NB4 (cell line): ENCODE data around the gene HOMER2.

ENCODE experiments used
- DNase-seq: peaks from one replicate; pipeline ENCODE4 v3.0.0; 2010; ENCODE audit warnings: low read depth
- H3K4me3 ChIP-seq: one replicate; pipeline ENCODE4 v1.5.1; 2011; ENCODE audit warnings: mild to moderate bottlenecking, low read depth, low read length, moderate library complexity
- CTCF ChIP-seq: IDR thresholded peaks from one replicate; pipeline ENCODE4 v1.5.1; 2012; ENCODE audit warnings: low read depth, low read length
- MAX ChIP-seq: IDR thresholded peaks from 2 replicates; pipeline ENCODE4 v1.6.1; 2011; ENCODE audit warnings: low read depth, low read length
- MYC ChIP-seq: IDR thresholded peaks from 2 replicates; pipeline ENCODE4 v1.6.1; 2011; ENCODE audit warnings: low read depth, low read length
- POLR2A ChIP-seq: IDR thresholded peaks from 2 replicates; pipeline ENCODE4 v1.6.1; 2011; ENCODE audit warnings: mild to moderate bottlenecking; ENCODE audit not compliant: insufficient read length; ENCODE audit errors: extremely low read depth

HOMER2 gene

DNA sequence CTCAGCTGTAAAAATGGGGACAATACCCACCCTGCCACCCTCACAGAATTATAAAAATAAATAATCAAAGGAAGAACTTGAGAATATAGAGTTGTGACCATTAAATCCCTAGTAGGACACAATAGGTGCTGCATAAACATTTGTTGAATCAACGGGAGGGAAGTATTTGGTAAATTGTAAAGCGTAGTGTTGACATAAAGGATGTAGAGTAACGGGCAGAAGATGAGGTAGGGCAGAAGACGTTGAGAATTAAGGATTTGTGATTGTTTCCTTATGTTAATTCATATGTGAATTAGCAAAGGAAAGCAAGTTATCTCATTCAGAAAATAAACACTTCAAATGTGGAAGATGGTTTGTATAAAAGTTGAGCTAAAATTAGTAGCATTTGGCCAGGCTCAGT lies 40.6 kb upstream of the HOMER2 start:
- no peak for TF ChIP-seq MYC
- TF ChIP-seq POLR2A, result no peak
- TF ChIP-seq MAX, result no peak
- TF ChIP-seq CTCF, result no peak
- H3K4me3 ChIP-seq, result no peak overlapping the region
- DNase-seq, result no peak

GRCh38 chr15:82992436-82992998 lies 40.0 kb upstream of the HOMER2 start:
- no peak overlapping the region for H3K4me3 ChIP-seq
- no peak for TF ChIP-seq POLR2A
- no peak for TF ChIP-seq MYC
- no peak for TF ChIP-seq CTCF
- TF ChIP-seq MAX, result no peak
- no peak for DNase-seq

GRCh38 chr15:82986442-82986780 lies 33.9 kb upstream of the HOMER2 start:
- TF ChIP-seq POLR2A (no peak), CTCF (no peak), MAX (no peak), MYC (no peak)
- peak; percentile 45 for DNase-seq
- peak overlapping the region; percentile 99 for H3K4me3 ChIP-seq

DNA sequence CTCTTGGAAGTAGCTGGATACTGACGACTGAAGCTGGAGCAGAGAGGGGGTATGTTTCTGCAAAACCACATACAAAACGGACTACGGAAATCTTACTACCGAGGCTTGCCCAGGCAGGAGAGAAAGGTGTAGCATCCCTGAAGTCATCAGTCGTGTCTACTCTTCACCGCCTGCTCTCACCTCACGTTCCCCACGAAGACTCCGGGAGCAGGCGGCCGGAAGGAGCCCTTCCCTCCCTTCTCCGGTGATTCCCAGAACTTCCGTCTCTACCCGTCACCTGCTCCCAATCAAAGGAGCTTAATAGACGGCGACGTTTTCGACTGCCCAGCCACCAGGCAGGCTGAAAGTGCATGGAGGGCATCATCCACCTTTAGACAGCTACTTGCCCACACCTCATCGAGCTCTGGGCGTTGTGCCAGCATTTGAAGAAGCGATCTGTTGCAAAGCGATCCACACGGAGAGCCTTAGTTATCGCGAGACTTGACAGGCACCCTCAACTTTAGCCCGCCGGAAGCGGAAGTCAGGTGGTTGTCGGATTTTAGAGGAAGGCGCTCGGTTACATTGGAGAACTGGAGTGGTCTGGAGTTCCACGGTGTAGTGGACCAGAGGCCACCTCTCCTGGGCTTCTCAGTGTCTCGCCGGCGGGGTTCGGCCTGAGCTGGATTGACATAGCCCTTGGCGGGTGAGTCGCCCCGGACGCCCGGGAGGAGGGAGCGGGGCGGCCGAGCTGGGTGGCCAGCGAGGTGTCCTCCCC lies 33.3 kb upstream of the HOMER2 start, which contains the start of gene RAMAC:
Gene RAMAC (plus strand): TSS at position 523 of the 754 bp plus-strand sequence. CDS start 2,809 bp downstream, outside the sequence.
- H3K4me3 ChIP-seq, result peak within 1 kb of the TSS; percentile 99
- TF ChIP-seq POLR2A (peak; percentile 68), MAX (peak; percentile 42; the same call in 1 of the 2 replicates), CTCF (no peak)
- peak; percentile 96 for DNase-seq

DNA sequence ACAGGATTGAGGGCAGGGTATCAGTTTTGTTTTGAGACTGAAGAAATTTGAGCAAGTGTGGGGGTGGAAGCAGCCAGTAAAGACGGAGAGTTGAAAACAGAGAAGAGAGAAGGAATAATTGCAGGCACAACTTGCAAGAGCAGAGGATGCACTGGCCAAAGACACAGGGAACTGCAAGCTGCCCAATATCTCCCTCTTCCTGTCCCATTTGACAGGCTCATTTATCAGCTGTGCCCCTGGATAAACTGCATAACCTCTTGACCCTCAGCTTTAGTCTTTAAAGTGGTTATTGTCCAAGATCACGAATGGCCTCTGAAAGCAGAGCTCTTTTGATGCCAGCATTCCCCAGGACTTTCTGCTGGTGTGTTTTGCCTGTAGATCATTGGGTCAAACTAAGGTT lies 28.5 kb upstream of the HOMER2 start:
- no peak for DNase-seq
- TF ChIP-seq POLR2A, result no peak
- H3K4me3 ChIP-seq, result no peak overlapping the region

DNA sequence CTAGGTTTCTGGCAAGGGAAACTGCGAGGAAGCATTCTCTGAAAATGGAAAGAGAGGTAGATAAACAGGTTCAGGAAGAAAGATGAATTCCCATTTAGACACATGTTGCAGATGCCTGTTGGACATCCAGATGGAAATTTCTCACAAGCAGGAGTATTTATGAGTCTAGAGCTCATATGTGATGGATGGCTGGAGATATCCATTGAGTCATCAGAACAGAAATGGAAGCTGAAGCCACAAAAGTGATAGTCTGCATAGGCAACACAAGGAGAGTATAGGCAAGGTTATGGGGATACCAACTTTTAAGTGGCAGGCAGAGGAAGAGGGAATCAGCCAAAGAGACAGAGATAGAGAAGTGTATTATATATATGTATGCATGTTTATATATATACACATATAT lies 27.2 kb upstream of the HOMER2 start:
- no peak overlapping the region for H3K4me3 ChIP-seq
- no peak for TF ChIP-seq CTCF
- DNase-seq, result no peak
